Endothelial cell (in vitro differentiated cells): ENCODE data around the gene CDCP1. TPM values are rescaled to one million over a fixed set of nuclear protein-coding genes. Genes with fewer than 3 reads are reported as not detected.

Source experiments
- DNase-seq: peaks from one replicate; pipeline ENCODE4 v3.0.0; 2021; ENCODE audit warnings: low spot score
- H3K27ac Mint-ChIP-seq: one replicate; pipeline ENCODE4 v1.8.0; 2021; ENCODE audit warnings: mixed read lengths, inconsistent platforms; ENCODE audit not compliant: unreplicated experiment
- H3K27me3 Mint-ChIP-seq: one replicate; pipeline ENCODE4 v1.8.0; 2021; ENCODE audit warnings: mild to moderate bottlenecking, moderate library complexity, mixed read lengths, inconsistent platforms; ENCODE audit not compliant: unreplicated experiment
- H3K36me3 Mint-ChIP-seq: one replicate; pipeline ENCODE4 v1.8.0; 2021; ENCODE audit warnings: mild to moderate bottlenecking, low read depth, mixed read lengths, inconsistent platforms; ENCODE audit not compliant: unreplicated experiment
- H3K4me1 Mint-ChIP-seq: one replicate; pipeline ENCODE4 v1.8.0; 2021; ENCODE audit warnings: mild to moderate bottlenecking, mixed read lengths, inconsistent platforms; ENCODE audit not compliant: unreplicated experiment
- H3K4me3 Mint-ChIP-seq: one replicate; pipeline ENCODE4 v1.8.0; 2021; ENCODE audit warnings: mild to moderate bottlenecking, mixed read lengths, inconsistent platforms; ENCODE audit not compliant: unreplicated experiment
- H3K9me3 Mint-ChIP-seq: one replicate; pipeline ENCODE4 v1.8.0; 2021; ENCODE audit warnings: mixed read lengths, inconsistent platforms; ENCODE audit not compliant: unreplicated experiment
- total RNA-seq: library from RNA; stranded (reverse); fragmentation: NEBNext Ultra II Directional; extraction: Animal tissue kit (Norgen Biotek cat#: 25700); gene quantifications from one replicate; pipeline ENCODE4 v1.2.1, GENCODE V29; 2021; ENCODE audit not compliant: unreplicated experiment
- TF ChIP-seq, protein P1 (sequence below): fragments of 200-600 bp; sonication (generic); IDR thresholded peaks from one replicate; pipeline ENCODE4 v1.5.0; 2021; ENCODE audit warnings: antibody characterized with exemption; ENCODE audit not compliant: unreplicated experiment

Gene CDCP1
- total RNA-seq, 1 donor from 2014 or later: 0.26 TPM

- DNase-seq: no peak
- Mint-ChIP-seq H3K36me3 (no peaks in the 10 kb centered on the region), H3K27ac (no peak overlapping the region), H3K4me1 (no peaks in the 10 kb centered on the region), H3K4me3 (no peak overlapping the region), H3K27me3 (no peaks in the 10 kb centered on the region), H3K9me3 (no peaks in the 10 kb centered on the region)
- TF ChIP-seq, protein P1, sequence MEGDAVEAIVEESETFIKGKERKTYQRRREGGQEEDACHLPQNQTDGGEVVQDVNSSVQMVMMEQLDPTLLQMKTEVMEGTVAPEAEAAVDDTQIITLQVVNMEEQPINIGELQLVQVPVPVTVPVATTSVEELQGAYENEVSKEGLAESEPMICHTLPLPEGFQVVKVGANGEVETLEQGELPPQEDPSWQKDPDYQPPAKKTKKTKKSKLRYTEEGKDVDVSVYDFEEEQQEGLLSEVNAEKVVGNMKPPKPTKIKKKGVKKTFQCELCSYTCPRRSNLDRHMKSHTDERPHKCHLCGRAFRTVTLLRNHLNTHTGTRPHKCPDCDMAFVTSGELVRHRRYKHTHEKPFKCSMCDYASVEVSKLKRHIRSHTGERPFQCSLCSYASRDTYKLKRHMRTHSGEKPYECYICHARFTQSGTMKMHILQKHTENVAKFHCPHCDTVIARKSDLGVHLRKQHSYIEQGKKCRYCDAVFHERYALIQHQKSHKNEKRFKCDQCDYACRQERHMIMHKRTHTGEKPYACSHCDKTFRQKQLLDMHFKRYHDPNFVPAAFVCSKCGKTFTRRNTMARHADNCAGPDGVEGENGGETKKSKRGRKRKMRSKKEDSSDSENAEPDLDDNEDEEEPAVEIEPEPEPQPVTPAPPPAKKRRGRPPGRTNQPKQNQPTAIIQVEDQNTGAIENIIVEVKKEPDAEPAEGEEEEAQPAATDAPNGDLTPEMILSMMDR: no peak
Observed at GRCh38 chr3:45128950-45129349, 17.2 kb downstream of the CDCP1 start.

DNA sequence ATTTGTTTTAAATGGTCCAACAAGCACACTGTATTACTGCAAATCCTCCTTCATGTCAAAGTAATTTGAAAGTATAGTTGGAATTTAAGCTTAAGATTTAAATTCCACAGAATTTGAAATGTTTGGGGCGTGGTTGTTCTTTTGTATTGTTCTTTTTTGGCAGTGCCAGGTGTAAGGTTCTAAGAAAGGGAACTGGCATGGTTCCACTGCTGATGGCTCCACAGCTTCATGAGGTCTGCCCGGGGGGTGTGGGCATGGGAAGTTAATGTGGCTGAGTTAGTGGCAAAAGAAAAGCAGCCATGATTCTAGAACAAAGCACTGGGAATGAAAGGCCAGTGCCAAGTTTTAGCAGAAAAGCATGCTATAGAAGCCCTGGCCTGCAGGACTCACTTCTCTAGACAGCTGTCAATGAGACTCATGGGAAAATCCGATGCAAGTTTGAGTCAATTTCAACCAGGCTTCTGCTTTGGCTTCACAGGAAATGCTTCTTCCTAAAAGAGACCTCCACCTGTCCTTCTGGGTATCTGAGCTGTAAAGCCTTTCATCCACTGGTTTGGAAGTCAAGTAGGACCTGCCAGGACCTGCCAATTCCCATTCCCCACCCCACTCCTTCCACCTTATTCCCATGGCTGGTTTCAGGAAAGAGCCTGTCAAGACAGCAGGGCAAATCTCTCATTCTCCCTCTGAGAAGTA lies 18.9 kb downstream of the CDCP1 start:
- no peaks in the 10 kb centered on the region for H3K4me1 Mint-ChIP-seq
- H3K4me3 Mint-ChIP-seq: no peak overlapping the region
- H3K36me3 Mint-ChIP-seq: no peaks in the 10 kb centered on the region
- no peak overlapping the region for H3K27ac Mint-ChIP-seq
- DNase-seq: no peak
- no peaks in the 10 kb centered on the region for H3K27me3 Mint-ChIP-seq
- TF ChIP-seq, protein P1: no peak
- H3K9me3 Mint-ChIP-seq: no peaks in the 10 kb centered on the region

DNA sequence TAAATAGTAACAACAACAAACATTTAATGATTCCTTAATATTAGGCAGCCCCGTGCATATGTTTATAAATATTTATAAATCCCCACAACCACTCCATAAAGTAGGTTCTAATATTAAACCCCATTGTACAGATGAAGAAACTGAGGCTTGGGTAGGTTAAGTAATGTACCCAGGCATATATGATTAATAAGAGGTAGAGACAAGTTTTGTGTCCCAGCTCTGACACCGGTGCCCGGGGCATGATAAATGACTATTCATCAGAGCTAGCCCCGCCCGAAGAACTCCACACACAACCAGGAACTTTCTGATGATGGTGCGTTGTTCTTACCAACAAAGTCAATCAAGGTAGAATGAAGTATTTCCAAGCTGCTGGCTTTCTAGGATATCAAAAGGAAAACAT lies 19.4 kb downstream of the CDCP1 start:
- Mint-ChIP-seq H3K4me1 (no peaks in the 10 kb centered on the region), H3K36me3 (no peaks in the 10 kb centered on the region), H3K9me3 (no peaks in the 10 kb centered on the region), H3K4me3 (no peak overlapping the region), H3K27me3 (no peaks in the 10 kb centered on the region), H3K27ac (no peak overlapping the region)
- TF ChIP-seq, protein P1: no peak
- no peak for DNase-seq

DNA sequence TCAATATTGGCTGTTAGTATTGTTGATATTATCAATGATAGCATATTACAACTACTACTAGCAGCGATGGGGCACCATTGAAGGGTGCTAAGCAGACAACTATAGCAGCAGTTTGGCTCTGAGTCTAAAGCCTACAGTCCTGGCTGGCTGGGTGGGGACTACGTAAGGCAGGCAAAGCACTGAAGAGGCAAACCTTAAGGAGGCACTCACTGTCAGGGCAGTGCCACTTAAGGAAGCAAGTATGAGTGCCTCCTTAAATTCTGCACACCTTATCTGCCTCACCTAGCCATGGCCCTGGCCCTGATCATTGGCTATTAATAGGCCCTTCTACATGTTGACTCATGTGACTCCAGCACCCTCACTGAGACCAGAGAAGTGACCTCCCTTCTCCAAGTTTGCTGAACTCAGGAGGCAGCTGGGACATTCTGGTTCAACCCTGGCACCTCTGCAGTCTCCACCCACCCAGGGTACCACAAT lies 20.6 kb downstream of the CDCP1 start:
- no peaks in the 10 kb centered on the region for H3K9me3 Mint-ChIP-seq
- no peak overlapping the region for H3K4me3 Mint-ChIP-seq
- no peak overlapping the region for H3K27ac Mint-ChIP-seq
- no peaks in the 10 kb centered on the region for H3K4me1 Mint-ChIP-seq
- no peaks in the 10 kb centered on the region for H3K27me3 Mint-ChIP-seq
- H3K36me3 Mint-ChIP-seq: no peaks in the 10 kb centered on the region
- TF ChIP-seq, protein P1: no peak
- DNase-seq: no peak

GRCh38 chr3:45124956-45125355 lies 21.2 kb downstream of the CDCP1 start:
- TF ChIP-seq, protein P1: no peak
- H3K9me3 Mint-ChIP-seq: no peaks in the 10 kb centered on the region
- H3K27ac Mint-ChIP-seq: no peak overlapping the region
- no peak overlapping the region for H3K4me3 Mint-ChIP-seq
- no peaks in the 10 kb centered on the region for H3K27me3 Mint-ChIP-seq
- no peaks in the 10 kb centered on the region for H3K36me3 Mint-ChIP-seq
- no peaks in the 10 kb centered on the region for H3K4me1 Mint-ChIP-seq
- no peak for DNase-seq
